Breast epithelium (tissue), 4 donors: ENCODE data around the gene ANKRD11. TPM values are rescaled to one million over a fixed set of nuclear protein-coding genes. Genes with fewer than 3 reads are reported as not detected.

Experiments
- DNase-seq, 2 donors: peaks; one replicate each; pipeline ENCODE4 v3.0.0-alpha.2; 2019; ENCODE audit warnings: low spot score in 2 of 2
- H3K27ac ChIP-seq, 2 donors: fragments of 200-600 bp; sonication (generic) in 1 of 2; one replicate each; pipeline ENCODE4 v1.5.1; 2016 to 2019; ENCODE audit warnings: mild to moderate bottlenecking in 1 of 2
- H3K27me3 ChIP-seq, 2 donors: fragments of 200-600 bp; sonication (generic) in 1 of 2; one replicate each; pipeline versions ENCODE4 v1.5.1 to v1.6.0; 2017 to 2019; ENCODE audit warnings: control low read depth in 1 of 2, mild to moderate bottlenecking in 1 of 2
- H3K36me3 ChIP-seq: fragments of 200-600 bp; one replicate; pipeline ENCODE4 v1.5.1; 2019
- H3K4me1 ChIP-seq, 2 donors: fragments of 200-600 bp; sonication (generic); one replicate each; pipeline ENCODE4 v1.5.1; 2016 to 2019; ENCODE audit warnings: control low read depth in 1 of 2
- H3K4me3 ChIP-seq, 3 donors: fragments of 200-600 bp; sonication (generic); 1 replicate in 2 of 3; 2 replicates in 1 of 3; pipeline ENCODE4 v1.5.1; 2016 to 2019; ENCODE audit warnings: mild to moderate bottlenecking in 3 of 3, moderate library complexity in 2 of 3
- H3K9me3 ChIP-seq, 2 donors: fragments of 200-600 bp; sonication (generic) in 1 of 2; one replicate each; pipeline ENCODE4 v1.5.1; 2016 to 2019; ENCODE audit warnings: control low read depth in 1 of 2
- CTCF ChIP-seq, 3 donors: fragments of 450-650 bp; IDR thresholded peaks; one replicate each; pipeline ENCODE4 v1.5.1; 2016 to 2017; ENCODE audit warnings: antibody characterized with exemption in 3 of 3, mild to moderate bottlenecking in 3 of 3, moderate library complexity in 3 of 3
- POLR2A ChIP-seq: fragments of 450-650 bp; IDR thresholded peaks from one replicate; pipeline ENCODE4 v1.6.1; 2016; ENCODE audit warnings: antibody characterized with exemption, mild to moderate bottlenecking, moderate library complexity
- POLR2AphosphoS5 ChIP-seq, 3 donors: sonication (generic); formaldehyde crosslinking; IDR thresholded peaks; one replicate each; pipeline ENCODE4 v1.6.1; 2017; ENCODE audit warnings: antibody characterized with exemption in 3 of 3
- intact Hi-C: fragments of 100-400 bp; cut with DNase I; formaldehyde crosslinking; loops from one replicate; pipeline ENCODE4 v1.15.1; 2023; ENCODE audit warnings: low total_unique reads
- total RNA-seq, 3 donors: library from RNA; depleted of rRNA; stranded (reverse); fragments of >200 nt; gene quantifications; one replicate each; pipeline ENCODE4 v1.1.0, GENCODE V29; 2016

ANKRD11 gene
- total RNA-seq, 3 donors from 2014 or later, result 64.0 to 79.0 (median 69.2) TPM

GRCh38 chr16:89401641-89402445 is 88.5 kb downstream of the ANKRD11 start:
- intact Hi-C loops, result no loop called here
- no peaks in the 10 kb centered on the region for H3K9me3 ChIP-seq
- H3K4me3 ChIP-seq, result peak overlapping the region in 1 of 3 donors; percentile 25
- H3K27me3 ChIP-seq, result no peaks in the 10 kb centered on the region
- H3K4me1 ChIP-seq, result no peaks in the 10 kb centered on the region
- no peak for DNase-seq
- TF ChIP-seq POLR2AphosphoS5 (IDR thresholded peaks at IDR 0.05) (no peak), CTCF (IDR thresholded peaks at IDR 0.05) (no peak), POLR2A (no peak)
- H3K27ac ChIP-seq, result no peak overlapping the region
- H3K36me3 ChIP-seq, result no peaks in the 10 kb centered on the region

DNA sequence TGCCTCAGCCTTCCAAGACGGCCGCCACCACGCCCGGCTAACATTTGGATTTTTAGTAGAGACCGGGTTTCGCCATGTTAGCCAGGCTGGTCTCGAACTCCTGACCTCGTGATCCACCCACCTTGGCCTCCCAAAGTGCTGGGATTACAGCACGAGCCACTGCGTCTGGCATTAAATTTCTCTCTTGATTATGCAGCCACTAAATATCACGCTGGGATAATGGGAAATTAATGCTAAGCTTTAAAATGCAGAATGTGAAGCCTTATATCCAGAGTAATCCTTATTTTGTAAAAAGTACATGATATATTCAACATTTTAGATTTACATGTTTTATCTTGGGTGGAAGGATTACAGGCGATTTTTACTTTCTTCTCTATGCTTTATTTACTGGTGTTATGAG is 89.2 kb downstream of the ANKRD11 start:
- Histone ChIP-seq H3K4me1 (no peaks in the 10 kb centered on the region), H3K36me3 (no peaks in the 10 kb centered on the region), H3K27me3 (no peaks in the 10 kb centered on the region), H3K27ac (no peak overlapping the region), H3K4me3 (no peak overlapping the region), H3K9me3 (no peaks in the 10 kb centered on the region)
- intact Hi-C loops, result no loop called here
- TF ChIP-seq POLR2A (no peak), CTCF (IDR thresholded peaks at IDR 0.05) (no peak), POLR2AphosphoS5 (IDR thresholded peaks at IDR 0.05) (no peak)
- DNase-seq, result no peak

GRCh38 chr16:89400740-89401139 is 89.6 kb downstream of the ANKRD11 start:
- TF ChIP-seq POLR2A (no peak), POLR2AphosphoS5 (IDR thresholded peaks at IDR 0.05) (no peak), CTCF (IDR thresholded peaks at IDR 0.05) (no peak)
- H3K36me3 ChIP-seq, result no peaks in the 10 kb centered on the region
- DNase-seq, result no peak
- H3K27me3 ChIP-seq, result no peaks in the 10 kb centered on the region
- intact Hi-C loops, result no loop called here
- no peaks in the 10 kb centered on the region for H3K9me3 ChIP-seq
- H3K4me1 ChIP-seq, result no peaks in the 10 kb centered on the region
- H3K27ac ChIP-seq, result no peak overlapping the region
- no peak overlapping the region for H3K4me3 ChIP-seq

DNA sequence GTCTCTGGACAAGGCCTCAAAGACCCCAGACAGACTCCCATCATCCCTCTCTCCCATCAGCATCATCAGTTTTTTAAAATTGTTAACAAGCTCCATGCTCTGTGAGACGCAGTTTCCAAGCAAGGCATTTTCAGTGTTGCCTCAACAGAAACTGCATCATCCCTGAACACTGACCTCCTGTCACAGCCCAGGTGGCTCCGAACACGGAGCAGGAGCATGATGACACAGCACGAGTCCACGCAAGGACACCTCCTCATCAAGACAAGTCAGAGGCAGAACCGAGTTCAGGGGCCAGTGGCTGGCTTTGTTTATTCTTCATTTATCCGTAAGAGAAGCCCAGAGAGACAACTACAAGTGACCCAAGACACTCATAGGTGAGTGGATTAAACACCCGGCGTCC is 91.4 kb downstream of the ANKRD11 start:
- no peak overlapping the region for H3K27ac ChIP-seq
- H3K4me1 ChIP-seq, result no peaks in the 10 kb centered on the region
- no peaks in the 10 kb centered on the region for H3K27me3 ChIP-seq
- no peaks in the 10 kb centered on the region for H3K36me3 ChIP-seq
- intact Hi-C loops, result no loop called here
- DNase-seq, result no peak
- no peak overlapping the region for H3K4me3 ChIP-seq
- H3K9me3 ChIP-seq, result no peaks in the 10 kb centered on the region
- TF ChIP-seq CTCF (IDR thresholded peaks at IDR 0.05) (no peak), POLR2AphosphoS5 (IDR thresholded peaks at IDR 0.05) (no peak), POLR2A (no peak)

- Histone ChIP-seq H3K27ac (no peak overlapping the region), H3K4me3 (no peak overlapping the region), H3K4me1 (no peaks in the 10 kb centered on the region), H3K9me3 (no peaks in the 10 kb centered on the region), H3K27me3 (no peaks in the 10 kb centered on the region), H3K36me3 (no peaks in the 10 kb centered on the region)
- intact Hi-C loops, result no loop called here
- TF ChIP-seq POLR2A (no peak), POLR2AphosphoS5 (IDR thresholded peaks at IDR 0.05) (no peak), CTCF (IDR thresholded peaks at IDR 0.05) (no peak)
- no peak for DNase-seq
These were observed 93.0 kb downstream of the ANKRD11 start for GRCh38 chr16:89397331-89397861.
